Breast epithelium (tissue), 4 donors: ENCODE data around the gene RELT. TPM values are rescaled to one million over a fixed set of nuclear protein-coding genes. Genes with fewer than 3 reads are reported as not detected.

Experiments used
- DNase-seq, 2 donors: peaks; one replicate each; pipeline ENCODE4 v3.0.0-alpha.2; 2019; ENCODE audit warnings: low spot score in 2 of 2
- H3K27ac ChIP-seq, 2 donors: fragments of 200-600 bp; sonication (generic) in 1 of 2; one replicate each; pipeline ENCODE4 v1.5.1; 2016 to 2019; ENCODE audit warnings: mild to moderate bottlenecking in 1 of 2
- H3K27me3 ChIP-seq, 2 donors: fragments of 200-600 bp; sonication (generic) in 1 of 2; one replicate each; pipeline versions ENCODE4 v1.5.1 to v1.6.0; 2017 to 2019; ENCODE audit warnings: control low read depth in 1 of 2, mild to moderate bottlenecking in 1 of 2
- H3K36me3 ChIP-seq: fragments of 200-600 bp; one replicate; pipeline ENCODE4 v1.5.1; 2019
- H3K4me1 ChIP-seq, 2 donors: fragments of 200-600 bp; sonication (generic); one replicate each; pipeline ENCODE4 v1.5.1; 2016 to 2019; ENCODE audit warnings: control low read depth in 1 of 2
- H3K4me3 ChIP-seq, 3 donors: fragments of 200-600 bp; sonication (generic); 1 replicate in 2 of 3; 2 replicates in 1 of 3; pipeline ENCODE4 v1.5.1; 2016 to 2019; ENCODE audit warnings: mild to moderate bottlenecking in 3 of 3, moderate library complexity in 2 of 3
- H3K9me3 ChIP-seq, 2 donors: fragments of 200-600 bp; sonication (generic) in 1 of 2; one replicate each; pipeline ENCODE4 v1.5.1; 2016 to 2019; ENCODE audit warnings: control low read depth in 1 of 2
- POLR2A ChIP-seq: fragments of 450-650 bp; IDR thresholded peaks from one replicate; pipeline ENCODE4 v1.6.1; 2016; ENCODE audit warnings: antibody characterized with exemption, mild to moderate bottlenecking, moderate library complexity
- POLR2AphosphoS5 ChIP-seq, 3 donors: sonication (generic); formaldehyde crosslinking; IDR thresholded peaks; one replicate each; pipeline ENCODE4 v1.6.1; 2017; ENCODE audit warnings: antibody characterized with exemption in 3 of 3
- intact Hi-C: fragments of 100-400 bp; cut with DNase I; formaldehyde crosslinking; loops from one replicate; pipeline ENCODE4 v1.15.1; 2023; ENCODE audit warnings: low total_unique reads
- total RNA-seq, 3 donors: library from RNA; depleted of rRNA; stranded (reverse); fragments of >200 nt; gene quantifications; one replicate each; pipeline ENCODE4 v1.1.0, GENCODE V29; 2016
- TF ChIP-seq, protein P1 (sequence below), 3 donors: fragments of 450-650 bp; IDR thresholded peaks; one replicate each; pipeline ENCODE4 v1.5.1; 2016 to 2017; ENCODE audit warnings: antibody characterized with exemption in 3 of 3, mild to moderate bottlenecking in 3 of 3, moderate library complexity in 3 of 3

The RELT gene
- total RNA-seq, 3 donors from 2014 or later, result 2.2 to 3.7 (median 2.3) TPM

GRCh38 chr11:73388265-73389133 lies 12.3 kb downstream of the RELT start:
- no peaks in the 10 kb centered on the region for H3K36me3 ChIP-seq
- TF ChIP-seq, protein P1, sequence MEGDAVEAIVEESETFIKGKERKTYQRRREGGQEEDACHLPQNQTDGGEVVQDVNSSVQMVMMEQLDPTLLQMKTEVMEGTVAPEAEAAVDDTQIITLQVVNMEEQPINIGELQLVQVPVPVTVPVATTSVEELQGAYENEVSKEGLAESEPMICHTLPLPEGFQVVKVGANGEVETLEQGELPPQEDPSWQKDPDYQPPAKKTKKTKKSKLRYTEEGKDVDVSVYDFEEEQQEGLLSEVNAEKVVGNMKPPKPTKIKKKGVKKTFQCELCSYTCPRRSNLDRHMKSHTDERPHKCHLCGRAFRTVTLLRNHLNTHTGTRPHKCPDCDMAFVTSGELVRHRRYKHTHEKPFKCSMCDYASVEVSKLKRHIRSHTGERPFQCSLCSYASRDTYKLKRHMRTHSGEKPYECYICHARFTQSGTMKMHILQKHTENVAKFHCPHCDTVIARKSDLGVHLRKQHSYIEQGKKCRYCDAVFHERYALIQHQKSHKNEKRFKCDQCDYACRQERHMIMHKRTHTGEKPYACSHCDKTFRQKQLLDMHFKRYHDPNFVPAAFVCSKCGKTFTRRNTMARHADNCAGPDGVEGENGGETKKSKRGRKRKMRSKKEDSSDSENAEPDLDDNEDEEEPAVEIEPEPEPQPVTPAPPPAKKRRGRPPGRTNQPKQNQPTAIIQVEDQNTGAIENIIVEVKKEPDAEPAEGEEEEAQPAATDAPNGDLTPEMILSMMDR (IDR thresholded peaks at IDR 0.05), result no peak
- TF ChIP-seq POLR2A (no peak), POLR2AphosphoS5 (IDR thresholded peaks at IDR 0.05) (no peak)
- no peaks in the 10 kb centered on the region for H3K27me3 ChIP-seq
- no peak for DNase-seq
- H3K9me3 ChIP-seq, result no peaks in the 10 kb centered on the region
- H3K4me1 ChIP-seq, result no peaks in the 10 kb centered on the region
- intact Hi-C loops, result no loop called here
- H3K27ac ChIP-seq, result no peak overlapping the region
- no peak overlapping the region for H3K4me3 ChIP-seq

DNA sequence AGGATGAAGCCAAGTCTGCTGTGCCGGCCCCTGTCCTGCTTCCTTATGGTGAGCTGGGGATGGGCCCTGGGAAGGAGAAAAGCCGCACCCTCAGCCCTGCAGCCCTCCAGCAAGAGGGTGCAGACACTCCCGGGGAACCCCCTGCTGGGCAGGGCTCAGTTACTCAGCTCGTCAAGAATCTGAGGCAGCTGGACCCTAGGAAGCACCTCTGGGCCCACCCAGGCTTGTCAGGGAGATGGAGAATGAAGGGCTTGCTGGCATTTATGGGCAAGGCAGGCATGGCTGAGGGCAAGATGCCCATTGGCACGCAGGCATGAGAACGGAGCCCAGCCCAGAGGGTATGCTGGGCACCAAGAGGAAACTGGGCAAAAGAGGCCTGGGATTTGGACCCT lies 12.9 kb downstream of the RELT start:
- H3K4me3 ChIP-seq, result no peak overlapping the region
- TF ChIP-seq POLR2AphosphoS5 (IDR thresholded peaks at IDR 0.05), result no peak
- TF ChIP-seq, protein P1 (IDR thresholded peaks at IDR 0.05), result no peak
- TF ChIP-seq POLR2A, result no peak
- H3K9me3 ChIP-seq, result no peaks in the 10 kb centered on the region
- no peak overlapping the region for H3K27ac ChIP-seq
- H3K4me1 ChIP-seq, result no peaks in the 10 kb centered on the region
- intact Hi-C loops, result no loop called here
- no peak for DNase-seq
- no peaks in the 10 kb centered on the region for H3K36me3 ChIP-seq
- H3K27me3 ChIP-seq, result no peaks in the 10 kb centered on the region

DNA sequence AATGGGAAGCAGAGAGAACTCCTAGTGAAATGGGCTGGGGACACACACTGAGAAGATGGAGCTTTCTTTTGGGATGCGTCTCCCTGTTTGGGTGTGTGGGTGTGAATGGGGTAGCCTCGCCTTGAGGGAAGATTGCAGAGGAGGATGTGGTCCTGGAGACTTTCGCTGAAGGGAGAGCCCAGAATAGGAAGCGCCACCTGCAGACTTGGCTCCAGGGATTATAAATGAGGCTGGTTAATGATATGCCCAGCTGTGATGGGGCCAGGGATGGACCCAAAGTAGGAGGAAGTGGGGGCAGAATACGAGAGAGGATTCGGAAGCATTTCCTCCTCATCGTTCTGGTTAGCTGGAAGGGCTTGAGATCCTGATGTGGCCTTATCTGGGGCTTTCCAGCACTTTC lies 13.7 kb downstream of the RELT start:
- no peaks in the 10 kb centered on the region for H3K4me1 ChIP-seq
- no peaks in the 10 kb centered on the region for H3K27me3 ChIP-seq
- H3K27ac ChIP-seq, result no peak overlapping the region
- H3K4me3 ChIP-seq, result no peak overlapping the region
- H3K9me3 ChIP-seq, result no peaks in the 10 kb centered on the region
- intact Hi-C loops, result no loop called here
- H3K36me3 ChIP-seq, result no peaks in the 10 kb centered on the region
- TF ChIP-seq POLR2AphosphoS5 (IDR thresholded peaks at IDR 0.05) (no peak), POLR2A (no peak)
- TF ChIP-seq, protein P1 (IDR thresholded peaks at IDR 0.05), result no peak
- no peak for DNase-seq

DNA sequence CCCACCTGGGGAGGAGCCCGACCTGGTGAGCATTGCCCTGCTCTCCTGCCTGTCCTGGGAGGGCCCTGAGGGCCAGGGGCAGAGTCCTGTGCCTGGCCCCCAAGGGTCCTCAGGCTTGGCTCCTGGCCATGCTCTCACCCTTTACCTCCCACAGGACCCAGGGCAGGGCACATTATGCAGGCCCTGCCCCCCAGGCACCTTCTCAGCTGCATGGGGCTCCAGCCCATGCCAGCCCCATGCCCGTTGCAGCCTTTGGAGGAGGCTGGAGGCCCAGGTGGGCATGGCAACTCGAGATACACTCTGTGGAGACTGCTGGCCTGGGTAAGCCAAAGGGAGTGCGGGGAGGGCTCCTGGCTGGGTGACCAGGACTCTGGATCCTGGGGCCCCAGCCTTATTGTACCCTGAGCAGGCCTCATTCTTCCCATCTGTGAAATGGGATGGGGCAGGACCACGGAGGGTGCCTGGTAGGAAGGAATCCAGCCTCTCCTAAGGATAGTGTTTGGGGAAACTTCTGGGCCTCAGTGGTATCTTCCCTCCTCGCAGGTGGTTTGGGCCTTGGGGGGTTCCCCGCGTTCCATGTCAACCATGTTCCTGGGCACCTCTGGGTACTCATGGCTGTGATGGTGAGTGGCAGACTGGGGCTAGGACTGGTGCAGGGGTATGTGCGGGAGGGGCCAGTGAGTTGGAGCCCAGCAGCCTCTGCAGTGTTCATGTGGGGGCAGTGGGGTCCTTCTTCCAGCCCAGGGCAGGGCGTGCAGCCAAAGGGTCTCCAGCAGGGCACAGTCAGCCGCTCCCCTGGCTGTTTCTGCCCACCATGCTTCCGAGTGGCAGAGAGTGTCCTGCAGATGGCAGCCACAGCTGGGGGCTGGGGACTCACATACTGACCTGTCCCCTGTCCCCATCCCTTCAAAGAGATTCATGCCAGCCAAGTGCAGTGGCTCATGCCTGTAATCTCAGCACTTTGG lies 14.7 kb downstream of the RELT start:
- H3K27ac ChIP-seq, result no peak overlapping the region
- no peak for DNase-seq
- no peaks in the 10 kb centered on the region for H3K27me3 ChIP-seq
- TF ChIP-seq POLR2AphosphoS5 (IDR thresholded peaks at IDR 0.05), result no peak
- TF ChIP-seq POLR2A, result no peak
- TF ChIP-seq, protein P1 (IDR thresholded peaks at IDR 0.05), result no peak
- no peak overlapping the region for H3K4me3 ChIP-seq
- no peaks in the 10 kb centered on the region for H3K9me3 ChIP-seq
- intact Hi-C loops, result no loop called here
- H3K4me1 ChIP-seq, result no peaks in the 10 kb centered on the region
- H3K36me3 ChIP-seq, result no peaks in the 10 kb centered on the region
